ENCODE results near the gene ROBO3.

ROBO3 gene

DNA sequence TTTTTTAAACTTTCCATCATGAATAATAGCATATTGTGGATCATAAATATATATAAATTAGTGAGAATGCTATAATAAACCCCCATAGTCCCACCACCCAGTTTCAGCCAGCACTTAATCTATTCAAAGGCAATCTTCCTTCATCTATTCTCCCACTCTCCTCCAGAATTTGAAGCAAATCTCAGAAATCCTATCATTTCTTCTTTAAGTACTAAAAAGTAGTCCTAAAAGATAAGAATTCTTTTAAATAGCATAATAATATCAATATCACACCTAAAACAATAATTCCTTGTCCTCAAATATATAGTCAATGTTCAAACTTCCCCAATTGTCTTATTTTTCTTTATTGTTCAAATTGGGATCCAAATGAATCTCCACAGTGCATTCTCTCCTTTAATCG, 24.6 kb upstream of the ROBO3 start:
- DNase-seq, result no peak
- Histone ChIP-seq H3K9me3 (no peaks in the 10 kb centered on the region), H3K27ac (no peak overlapping the region), H3K36me3 (no peaks in the 10 kb centered on the region), H3K4me1 (peaks cover 0 to 30% (median 23%) of the 10 kb centered on the region in 4 donors), H3K27me3 (peaks cover 8 to 77% of the 10 kb centered on the region in 2 donors), H3K4me3 (no peak overlapping the region)
- TF ChIP-seq, protein P1, sequence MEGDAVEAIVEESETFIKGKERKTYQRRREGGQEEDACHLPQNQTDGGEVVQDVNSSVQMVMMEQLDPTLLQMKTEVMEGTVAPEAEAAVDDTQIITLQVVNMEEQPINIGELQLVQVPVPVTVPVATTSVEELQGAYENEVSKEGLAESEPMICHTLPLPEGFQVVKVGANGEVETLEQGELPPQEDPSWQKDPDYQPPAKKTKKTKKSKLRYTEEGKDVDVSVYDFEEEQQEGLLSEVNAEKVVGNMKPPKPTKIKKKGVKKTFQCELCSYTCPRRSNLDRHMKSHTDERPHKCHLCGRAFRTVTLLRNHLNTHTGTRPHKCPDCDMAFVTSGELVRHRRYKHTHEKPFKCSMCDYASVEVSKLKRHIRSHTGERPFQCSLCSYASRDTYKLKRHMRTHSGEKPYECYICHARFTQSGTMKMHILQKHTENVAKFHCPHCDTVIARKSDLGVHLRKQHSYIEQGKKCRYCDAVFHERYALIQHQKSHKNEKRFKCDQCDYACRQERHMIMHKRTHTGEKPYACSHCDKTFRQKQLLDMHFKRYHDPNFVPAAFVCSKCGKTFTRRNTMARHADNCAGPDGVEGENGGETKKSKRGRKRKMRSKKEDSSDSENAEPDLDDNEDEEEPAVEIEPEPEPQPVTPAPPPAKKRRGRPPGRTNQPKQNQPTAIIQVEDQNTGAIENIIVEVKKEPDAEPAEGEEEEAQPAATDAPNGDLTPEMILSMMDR (IDR thresholded peaks at IDR 0.05), result no peak
- intact Hi-C loops (cut with DNase I; ENCODE audit: low total_unique reads), result no loop called here

DNA sequence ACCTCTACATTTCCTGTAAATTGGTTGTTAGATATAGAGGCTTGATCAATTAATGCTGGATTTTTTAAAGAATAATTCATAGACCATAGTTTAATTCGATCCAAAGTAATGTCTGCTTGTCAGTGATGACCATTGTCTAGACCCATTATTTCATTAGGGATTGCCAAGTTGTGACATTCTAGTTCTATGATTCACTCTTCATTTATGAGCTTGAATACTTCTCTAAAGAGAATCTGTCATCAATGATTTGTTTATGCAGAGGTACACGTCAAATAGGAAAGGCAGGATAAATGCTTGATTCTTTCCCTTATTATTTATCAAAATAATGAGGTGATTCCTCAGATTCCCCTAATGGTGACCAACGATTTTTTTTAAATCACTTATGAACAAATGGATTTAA, 24.0 kb upstream of the ROBO3 start:
- Histone ChIP-seq H3K4me3 (no peak overlapping the region), H3K9me3 (no peaks in the 10 kb centered on the region), H3K27ac (no peak overlapping the region), H3K4me1 (peaks cover 0 to 30% (median 23%) of the 10 kb centered on the region in 4 donors), H3K27me3 (peaks cover 8 to 83% of the 10 kb centered on the region in 2 donors), H3K36me3 (no peaks in the 10 kb centered on the region)
- DNase-seq, result no peak
- intact Hi-C loops (cut with DNase I; ENCODE audit: low total_unique reads), result no loop called here
- TF ChIP-seq, protein P1 (IDR thresholded peaks at IDR 0.05), result no peak

DNA sequence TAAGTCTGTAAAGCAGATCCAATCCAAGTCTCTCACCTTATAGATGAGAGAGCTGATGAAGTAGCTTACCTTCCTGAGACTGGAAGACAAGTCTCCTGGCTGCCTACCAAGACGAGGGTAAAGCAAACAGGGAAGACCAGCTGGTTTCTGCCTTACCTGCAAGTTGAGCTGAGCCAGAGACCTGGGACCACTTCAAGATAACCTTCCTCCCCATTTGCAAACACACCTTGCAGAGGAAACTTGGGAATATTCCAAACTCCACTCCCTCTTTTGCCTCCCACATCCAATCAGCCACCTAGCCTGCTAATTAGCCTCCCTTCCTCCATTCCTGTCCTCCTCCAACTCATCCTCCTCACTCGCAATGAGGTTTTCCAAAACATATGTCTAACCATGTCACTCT, 23.4 kb upstream of the ROBO3 start:
- intact Hi-C loops (cut with DNase I; ENCODE audit: low total_unique reads), result no loop called here
- DNase-seq, result no peak
- Histone ChIP-seq H3K27me3 (peaks cover 8 to 89% of the 10 kb centered on the region in 2 donors), H3K27ac (no peak overlapping the region), H3K4me1 (peaks cover 0 to 30% (median 21%) of the 10 kb centered on the region in 4 donors), H3K36me3 (no peaks in the 10 kb centered on the region), H3K9me3 (no peaks in the 10 kb centered on the region), H3K4me3 (no peak overlapping the region)
- TF ChIP-seq, protein P1 (IDR thresholded peaks at IDR 0.05), result no peak

DNA sequence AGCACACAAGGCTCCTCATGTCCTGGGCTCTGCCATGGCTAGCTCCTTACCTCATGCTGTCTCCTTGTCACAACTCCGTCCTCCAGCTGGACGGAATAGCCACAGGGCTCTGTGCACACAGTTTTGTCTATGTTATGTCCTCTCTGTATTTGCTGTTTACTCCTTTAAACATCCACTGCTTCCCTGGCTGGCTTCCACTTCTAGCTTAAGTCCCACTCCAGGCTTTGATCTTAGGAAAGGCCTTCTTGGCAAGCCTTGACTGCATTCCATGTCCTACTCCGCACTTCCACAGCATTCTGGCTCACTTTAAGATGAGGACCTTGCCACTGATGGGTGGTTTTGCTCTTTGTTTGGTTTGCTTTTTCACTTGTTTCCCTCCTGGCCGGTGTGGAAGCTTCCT, 22.9 kb upstream of the ROBO3 start:
- Histone ChIP-seq H3K36me3 (no peaks in the 10 kb centered on the region), H3K9me3 (no peaks in the 10 kb centered on the region), H3K27me3 (peaks cover 8 to 94% of the 10 kb centered on the region in 2 donors), H3K4me3 (no peak overlapping the region), H3K27ac (no peak overlapping the region), H3K4me1 (peaks cover 0 to 28% (median 20%) of the 10 kb centered on the region in 4 donors)
- no peak for DNase-seq
- intact Hi-C loops (cut with DNase I; ENCODE audit: low total_unique reads), result no loop called here
- TF ChIP-seq, protein P1 (IDR thresholded peaks at IDR 0.05), result no peak

GRCh38 chr11:124843616-124843910, 21.7 kb upstream of the ROBO3 start:
- Histone ChIP-seq H3K27me3 (peaks cover 8 to 99% of the 10 kb centered on the region in 2 donors), H3K4me1 (peaks cover 0 to 28% (median 20%) of the 10 kb centered on the region in 4 donors), H3K27ac (no peak overlapping the region), H3K4me3 (no peak overlapping the region), H3K36me3 (no peaks in the 10 kb centered on the region), H3K9me3 (no peaks in the 10 kb centered on the region)
- TF ChIP-seq, protein P1 (IDR thresholded peaks at IDR 0.05), result no peak
- intact Hi-C loops (cut with DNase I; ENCODE audit: low total_unique reads), result no loop called here
- DNase-seq, result no peak

DNA sequence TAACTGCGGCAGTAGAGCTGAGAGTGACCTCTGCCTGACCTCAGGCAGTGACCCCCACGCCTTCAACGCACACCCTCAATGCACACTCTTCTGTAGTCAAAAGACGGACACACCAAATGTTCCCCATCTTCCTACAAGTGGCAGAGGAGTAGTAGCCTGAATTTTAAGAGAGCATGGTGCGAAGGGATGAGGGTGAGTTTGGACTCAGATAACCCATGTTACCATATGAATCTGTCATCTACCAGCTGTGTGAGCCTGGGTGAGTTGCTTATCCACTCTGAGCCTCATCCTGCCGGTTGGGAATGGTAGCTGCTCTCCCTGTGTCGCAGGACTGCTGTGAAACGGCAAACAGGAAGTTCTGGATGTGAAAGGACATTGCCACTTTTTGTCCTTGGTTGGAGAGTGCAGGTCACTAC, 20.6 kb upstream of the ROBO3 start:
- intact Hi-C loops (cut with DNase I; ENCODE audit: low total_unique reads), result no loop called here
- Histone ChIP-seq H3K27me3 (peaks cover 8 to 98% of the 10 kb centered on the region in 2 donors), H3K27ac (no peak overlapping the region), H3K9me3 (no peaks in the 10 kb centered on the region), H3K4me3 (no peak overlapping the region), H3K4me1 (peaks cover 0 to 19% (median 11%) of the 10 kb centered on the region in 4 donors), H3K36me3 (no peaks in the 10 kb centered on the region)
- TF ChIP-seq, protein P1 (IDR thresholded peaks at IDR 0.05), result no peak
- no peak for DNase-seq

Data from tibial artery (tissue), 4 donors.